HG02852 (cell line): Measurements from ENCODE around the gene ACR.

Experiments used
- ATAC-seq: cut with Tn5 transposase; IDR thresholded peaks from one replicate; pipeline ENCODE4 v1.9.1; 2021; ENCODE audit warnings: mild to moderate bottlenecking, moderate library complexity; ENCODE audit not compliant: unreplicated experiment

Gene ACR

GRCh38 chr22:50702821-50703725 lies 34.9 kb upstream of the ACR start:
- no peak for ATAC-seq

- ATAC-seq = no peak
Measured at GRCh38 chr22:50703726-50704509, 34.1 kb upstream of the ACR start.

- no peak for ATAC-seq
Measured at GRCh38 chr22:50704510-50705218, 33.3 kb upstream of the ACR start.

GRCh38 chr22:50705219-50705691 lies 32.7 kb upstream of the ACR start:
- no peak for ATAC-seq

- no peak for ATAC-seq
Measured at GRCh38 chr22:50705851-50706351, 32.1 kb upstream of the ACR start.

- ATAC-seq = no peak
Measured at GRCh38 chr22:50706481-50707125, 31.4 kb upstream of the ACR start.

- ATAC-seq = no peak
Measured at GRCh38 chr22:50708474-50708873, 29.5 kb upstream of the ACR start.

GRCh38 chr22:50708996-50709395 lies 29.0 kb upstream of the ACR start:
- no peak for ATAC-seq

GRCh38 chr22:50710221-50710620 lies 27.8 kb upstream of the ACR start:
- ATAC-seq = no peak

GRCh38 chr22:50710886-50711285 lies 27.1 kb upstream of the ACR start:
- no peak for ATAC-seq

GRCh38 chr22:50711446-50712340 lies 26.3 kb upstream of the ACR start:
- ATAC-seq = no peak

GRCh38 chr22:50712341-50713007 lies 25.5 kb upstream of the ACR start:
- no peak for ATAC-seq

GRCh38 chr22:50713008-50713385 lies 25.0 kb upstream of the ACR start:
- ATAC-seq = no peak

- ATAC-seq = no peak
Measured at GRCh38 chr22:50713571-50714056, 24.4 kb upstream of the ACR start.

GRCh38 chr22:50714150-50714549 lies 23.9 kb upstream of the ACR start:
- ATAC-seq = no peak

- ATAC-seq = no peak
Measured at GRCh38 chr22:50714631-50715179, 23.3 kb upstream of the ACR start.

- ATAC-seq = no peak
Measured at GRCh38 chr22:50715250-50715649, 22.8 kb upstream of the ACR start.

- no peak for ATAC-seq
Measured at GRCh38 chr22:50715776-50716175, 22.2 kb upstream of the ACR start.
